ENCODE results near the gene GTPBP2.

GTPBP2 gene

DNA sequence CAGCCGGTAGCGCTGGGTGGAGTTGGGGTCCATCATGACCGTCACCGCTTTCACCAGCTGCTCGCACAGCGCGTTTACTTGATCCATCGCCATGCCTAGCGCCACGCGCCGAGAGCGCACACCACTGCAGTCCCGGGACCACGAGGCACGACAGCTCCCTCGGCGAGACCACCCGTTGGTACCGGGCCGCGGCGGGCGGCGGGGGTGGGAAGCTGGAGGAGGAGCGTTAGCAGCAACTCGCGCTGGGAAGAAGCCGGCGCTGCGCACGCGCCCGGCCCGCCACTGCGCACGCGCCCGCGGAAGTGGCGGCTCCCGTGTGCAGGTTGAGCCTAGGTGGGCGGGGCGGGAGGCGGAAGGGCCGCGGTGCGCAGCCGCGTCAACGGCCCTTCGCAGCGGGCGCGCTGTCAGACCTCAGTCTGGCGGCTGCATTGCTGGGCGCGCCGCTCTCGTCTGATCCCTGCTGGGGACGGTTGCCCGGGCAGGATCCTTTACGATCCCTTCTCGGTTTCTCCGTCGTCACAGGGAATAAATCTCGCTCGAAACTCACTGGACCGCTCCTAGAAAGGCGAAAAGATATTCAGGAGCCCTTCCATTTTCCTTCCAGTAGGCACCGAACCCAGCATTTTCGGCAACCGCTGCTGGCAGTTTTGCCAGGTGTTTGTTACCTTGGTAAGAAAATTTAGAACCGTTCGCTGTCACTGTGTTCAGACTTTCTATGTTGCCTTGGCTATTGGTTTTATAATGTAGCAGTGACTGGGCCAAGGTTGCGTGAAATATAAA lies 53.1 kb downstream of the GTPBP2 start, which contains the start of the genes POLH and XPO5:
TSS of gene POLH (plus strand) at position 414 of the 780 bp plus-strand sequence. CDS start 6,135 bp downstream, outside the sequence.
TSS of gene XPO5 (minus strand) at position 267 of the 780 bp plus-strand sequence. CDS start at position 93, 174 bp downstream.
- peak; percentile 87 for DNase-seq (ENCODE audit: low read depth)

DNA sequence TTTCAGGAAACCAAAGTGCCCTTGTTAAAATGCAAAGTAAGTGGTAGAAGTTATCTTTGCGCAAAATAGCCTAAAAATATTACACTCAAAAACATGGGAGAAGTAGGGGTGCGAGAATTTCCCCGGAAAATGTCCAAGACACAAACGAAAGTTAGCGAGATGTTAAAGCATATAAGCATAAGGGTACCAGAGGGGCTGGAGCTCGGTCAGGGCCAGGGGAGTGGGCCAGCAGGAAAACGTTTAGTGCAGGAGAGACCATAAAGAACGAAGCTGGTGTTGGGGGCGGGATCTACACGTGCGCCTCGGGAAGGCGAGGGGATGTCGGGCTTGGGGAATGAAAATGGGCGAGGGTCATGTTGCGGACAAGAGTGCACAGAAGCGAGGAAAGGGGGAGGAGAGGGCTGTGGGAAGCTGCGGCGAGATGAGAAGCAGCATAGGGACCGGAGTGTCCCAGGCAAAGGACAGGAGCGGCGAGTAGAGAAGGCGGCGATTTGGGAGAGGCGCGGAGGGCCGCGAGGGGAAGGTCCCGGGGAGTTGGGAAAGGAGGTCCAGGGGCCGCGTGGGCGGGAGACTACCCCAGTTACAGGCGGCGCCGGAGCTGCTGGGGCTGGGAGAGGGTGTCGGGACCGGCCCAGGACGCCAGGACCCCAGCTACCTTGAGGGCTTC lies 53.8 kb downstream of the GTPBP2 start:
- no peak for DNase-seq (ENCODE audit: low read depth)

DNA sequence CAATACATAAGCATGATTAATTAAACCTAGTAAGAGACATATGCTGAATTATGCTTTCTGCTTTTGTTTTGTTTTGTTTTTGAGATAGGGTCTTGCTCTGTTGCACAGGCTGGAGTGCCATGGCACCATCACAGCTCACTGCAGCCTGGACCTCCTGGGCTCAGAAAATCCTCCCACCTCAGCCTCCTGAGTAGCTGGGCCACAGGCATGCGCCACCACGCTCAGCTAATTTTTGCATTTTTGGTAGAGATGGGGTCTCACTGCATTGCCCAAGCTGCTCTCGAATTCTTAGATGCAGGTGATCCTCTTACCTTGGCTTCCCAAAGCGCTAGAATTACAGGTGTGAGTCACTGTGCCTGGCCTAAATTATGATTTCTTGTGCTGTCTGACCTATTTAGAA lies 57.0 kb downstream of the GTPBP2 start:
- DNase-seq (ENCODE audit: low read depth), result no peak

DNA sequence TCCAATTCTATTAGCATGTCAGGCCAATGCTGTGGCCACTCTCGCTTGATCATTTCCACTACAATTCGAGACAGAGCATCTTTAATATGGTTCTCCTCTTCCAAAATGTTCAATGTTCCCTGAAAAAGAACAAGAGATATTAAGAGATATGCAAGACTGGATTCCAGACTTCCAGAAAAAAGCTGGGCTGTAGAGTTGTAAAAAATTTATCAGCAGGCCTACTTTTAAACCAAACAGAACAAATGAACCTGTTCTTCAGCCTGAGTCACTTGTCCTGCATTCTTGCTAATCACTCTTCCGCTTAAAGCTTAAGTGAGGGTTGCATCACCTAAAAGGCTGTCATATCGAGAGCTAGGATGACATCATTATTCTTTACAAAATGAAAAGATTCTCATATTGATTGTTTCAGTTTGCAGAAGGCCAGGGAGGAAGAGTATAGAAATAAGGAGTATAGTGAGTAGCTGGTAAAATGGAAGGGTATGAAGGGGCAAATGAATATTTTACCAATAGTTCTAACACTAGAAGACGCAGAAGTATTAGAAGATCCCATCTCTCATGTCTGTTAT lies 58.1 kb downstream of the GTPBP2 start:
- DNase-seq (ENCODE audit: low read depth), result no peak

All from stimulated activated CD8-positive, alpha-beta memory T cell treated with anti-CD3 and anti-CD28 coated beads, Interleukin-12 subunit alpha, Interleukin-12 subunit beta, amount 100 ng/mL, for 4 hours (primary cell).